GM19099 (cell line): ENCODE data around the gene PATE3.

Experiments
- POLR2A ChIP-seq: IDR thresholded peaks from 3 replicates; pipeline ENCODE4 v1.6.1; 2011; ENCODE audit warnings: low read depth; ENCODE audit not compliant: insufficient read length; ENCODE audit errors: extremely low read depth

Gene PATE3, protein sequence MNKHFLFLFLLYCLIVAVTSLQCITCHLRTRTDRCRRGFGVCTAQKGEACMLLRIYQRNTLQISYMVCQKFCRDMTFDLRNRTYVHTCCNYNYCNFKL

DNA sequence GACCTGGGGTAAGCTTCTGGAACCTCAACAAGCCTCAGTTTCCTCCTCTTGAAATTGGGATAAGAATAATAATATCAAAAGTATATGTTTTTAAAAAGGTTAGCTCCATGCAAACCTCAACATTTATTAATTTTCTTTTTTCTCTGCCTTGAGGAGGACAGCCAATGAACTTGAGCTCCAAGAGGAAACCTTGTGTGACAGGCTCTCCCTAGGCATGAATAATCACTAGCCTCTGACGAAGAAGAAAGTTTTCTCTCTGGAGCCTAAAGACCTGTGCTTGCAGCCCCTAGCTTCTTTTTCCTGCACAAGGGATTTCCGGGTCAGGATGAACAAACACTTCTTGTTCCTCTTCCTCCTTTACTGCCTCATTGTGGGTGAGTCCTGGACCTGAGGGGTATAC is at the start of gene PATE3:
TSS of gene PATE3 (plus strand) at position 301 of the 400 bp plus-strand sequence. CDS start at position 326, 25 bp downstream.
- TF ChIP-seq POLR2A, result no peak

DNA sequence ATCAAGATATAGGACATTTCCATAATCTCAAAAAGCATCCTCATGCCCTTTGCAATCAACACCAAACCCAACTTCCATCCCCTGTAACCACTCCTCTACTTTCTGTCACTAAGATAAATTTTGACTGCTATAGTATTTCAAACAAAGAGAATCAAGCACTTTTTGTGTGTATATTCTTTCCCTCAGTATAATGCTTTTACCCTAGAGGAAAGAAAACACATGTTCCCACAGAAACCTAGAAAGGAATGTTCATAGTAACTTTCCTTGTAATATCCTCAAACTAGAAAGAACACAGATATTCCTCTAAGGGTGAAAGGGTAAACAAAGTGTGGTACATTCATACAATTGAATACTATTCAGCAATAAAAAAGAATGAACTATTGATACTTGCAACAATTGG is 47.3 kb upstream of the PATE3 start:
- TF ChIP-seq POLR2A, result no peak

DNA sequence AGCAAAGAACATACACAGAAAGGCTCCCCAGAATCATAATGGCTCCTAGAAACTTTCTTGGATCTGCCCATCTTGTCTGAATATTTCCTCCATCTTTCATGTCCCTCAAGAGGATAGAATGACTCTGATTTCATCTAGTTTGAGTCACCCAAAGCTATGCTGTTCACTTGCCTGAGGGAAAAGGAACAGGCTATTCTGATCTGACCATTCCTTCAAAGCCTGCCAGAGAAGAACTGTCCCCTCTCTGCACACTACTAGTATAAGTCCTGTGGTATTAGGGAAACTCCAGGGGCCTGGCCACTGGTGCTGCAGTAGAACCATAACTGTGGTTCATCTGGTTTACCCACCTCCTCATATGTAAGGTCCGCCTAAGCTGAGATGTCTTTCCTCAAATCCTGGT is 44.2 kb upstream of the PATE3 start:
- no peak for TF ChIP-seq POLR2A

DNA sequence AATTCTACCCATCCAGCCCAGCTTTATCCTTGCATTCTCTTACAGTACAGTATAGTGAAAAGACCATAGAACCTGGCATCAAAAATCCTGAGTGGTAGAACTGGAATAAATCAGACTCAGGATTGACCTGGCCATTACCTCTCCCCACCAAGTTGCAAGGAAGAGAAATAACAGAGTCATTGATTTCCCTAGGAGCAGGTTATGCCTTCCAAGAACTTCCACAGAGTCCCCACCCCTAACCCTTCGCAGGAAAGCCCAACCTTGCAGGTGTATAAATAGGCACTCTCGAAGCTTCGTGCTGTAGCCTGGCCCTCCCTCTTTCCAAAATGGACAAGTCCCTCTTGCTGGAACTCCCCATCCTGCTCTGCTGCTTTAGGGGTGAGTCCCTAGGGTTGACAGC is 41.9 kb upstream of the PATE3 start, which contains the start of gene PATE1:
TSS of gene PATE1 (plus strand) at position 301 of the 400 bp plus-strand sequence. CDS start at position 327, 26 bp downstream.
- TF ChIP-seq POLR2A, result no peak

DNA sequence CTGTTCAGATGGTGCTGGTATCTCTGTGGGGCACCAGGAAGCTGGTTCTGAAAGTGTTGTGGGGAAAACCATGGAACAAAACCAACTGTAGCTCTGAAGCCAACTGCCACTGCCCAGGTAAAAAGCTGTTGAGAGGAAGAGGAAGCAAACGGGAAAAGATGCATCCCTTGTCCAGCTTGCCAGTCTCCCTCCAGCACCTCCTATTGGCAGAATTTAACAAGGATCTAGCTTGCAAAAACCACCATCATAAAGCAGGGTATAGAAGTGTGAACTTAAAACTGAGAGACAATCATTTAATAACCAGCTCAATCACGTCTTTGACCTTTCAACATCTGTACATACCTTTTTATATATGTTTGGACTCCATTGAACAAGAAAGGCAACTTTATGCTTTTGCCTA is 37.3 kb upstream of the PATE3 start:
- TF ChIP-seq POLR2A, result no peak

DNA sequence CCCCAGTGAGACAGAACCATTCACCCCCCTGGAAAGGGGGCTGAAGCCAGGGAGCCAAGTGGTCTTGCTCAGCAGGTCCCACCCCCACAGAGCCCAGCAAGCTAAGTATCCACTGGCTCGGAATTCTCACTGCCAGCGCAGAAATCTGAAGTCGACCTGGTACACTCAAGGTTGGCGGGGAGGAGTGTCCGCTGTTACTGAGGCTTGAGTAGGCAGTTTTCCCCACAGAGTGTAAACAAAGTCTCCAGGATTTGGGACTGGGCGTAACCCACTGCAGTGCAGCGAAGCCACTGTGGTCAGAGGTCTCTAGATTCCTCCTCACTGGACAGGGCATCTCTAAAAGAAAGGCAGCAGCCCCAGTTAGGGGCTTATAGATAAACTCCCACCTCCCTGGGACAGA is 31.9 kb upstream of the PATE3 start:
- no peak for TF ChIP-seq POLR2A

DNA sequence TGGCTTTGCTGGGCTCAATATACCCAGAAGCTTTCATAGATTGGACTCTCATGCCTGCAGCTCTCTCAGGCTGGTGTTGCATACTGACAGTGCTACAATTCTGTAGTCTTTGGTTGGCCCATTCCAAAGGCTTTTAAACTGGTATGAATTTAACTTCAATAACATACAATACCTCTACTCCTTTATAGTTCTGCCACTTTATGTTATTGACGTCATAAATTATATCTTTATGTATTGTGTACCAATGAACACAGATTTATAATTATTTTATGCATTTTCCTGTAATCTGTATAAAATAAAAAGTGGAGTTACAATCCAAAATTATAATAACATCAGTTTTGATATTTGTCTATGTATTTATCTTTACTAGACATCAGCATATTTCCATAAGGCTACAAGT is 25.5 kb upstream of the PATE3 start:
- TF ChIP-seq POLR2A, result no peak

DNA sequence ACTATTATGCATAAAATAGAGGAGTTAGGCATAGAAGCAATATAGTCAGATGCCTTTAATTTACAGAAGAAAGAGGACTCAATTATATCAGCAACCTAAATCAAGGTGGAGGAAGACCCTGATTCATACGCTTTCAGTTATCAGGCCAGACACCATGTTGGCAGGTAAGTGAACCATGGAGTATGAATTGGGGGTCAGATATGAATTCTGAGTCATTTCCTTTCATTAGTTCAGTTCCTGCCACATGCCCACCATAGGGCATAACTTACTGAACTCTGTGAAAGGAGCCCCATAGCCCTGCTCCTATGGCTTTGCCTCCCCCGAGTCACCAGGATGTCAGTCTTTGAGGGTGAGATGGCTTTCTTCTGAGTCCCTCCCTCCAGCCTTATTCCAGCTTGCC is 24.4 kb upstream of the PATE3 start:
- no peak for TF ChIP-seq POLR2A

DNA sequence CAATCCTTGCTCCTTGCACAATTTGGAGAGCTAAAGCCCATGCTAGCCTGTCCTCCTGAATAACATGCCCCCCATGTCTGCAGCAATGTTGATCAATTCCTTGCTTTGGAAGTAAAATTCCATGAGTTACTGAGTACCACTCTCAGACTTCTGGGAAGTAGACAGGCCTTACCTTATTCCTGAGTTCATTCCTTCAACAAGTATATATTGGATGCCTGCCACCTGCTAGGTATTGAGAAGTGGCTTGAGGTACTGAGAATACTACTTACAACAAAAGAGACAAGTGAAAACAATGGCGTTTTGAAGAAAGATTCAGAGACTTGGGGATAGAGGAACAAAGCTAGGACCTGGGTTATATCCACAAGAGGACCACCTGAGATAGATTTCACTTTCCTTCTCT is 21.7 kb upstream of the PATE3 start:
- TF ChIP-seq POLR2A, result no peak

DNA sequence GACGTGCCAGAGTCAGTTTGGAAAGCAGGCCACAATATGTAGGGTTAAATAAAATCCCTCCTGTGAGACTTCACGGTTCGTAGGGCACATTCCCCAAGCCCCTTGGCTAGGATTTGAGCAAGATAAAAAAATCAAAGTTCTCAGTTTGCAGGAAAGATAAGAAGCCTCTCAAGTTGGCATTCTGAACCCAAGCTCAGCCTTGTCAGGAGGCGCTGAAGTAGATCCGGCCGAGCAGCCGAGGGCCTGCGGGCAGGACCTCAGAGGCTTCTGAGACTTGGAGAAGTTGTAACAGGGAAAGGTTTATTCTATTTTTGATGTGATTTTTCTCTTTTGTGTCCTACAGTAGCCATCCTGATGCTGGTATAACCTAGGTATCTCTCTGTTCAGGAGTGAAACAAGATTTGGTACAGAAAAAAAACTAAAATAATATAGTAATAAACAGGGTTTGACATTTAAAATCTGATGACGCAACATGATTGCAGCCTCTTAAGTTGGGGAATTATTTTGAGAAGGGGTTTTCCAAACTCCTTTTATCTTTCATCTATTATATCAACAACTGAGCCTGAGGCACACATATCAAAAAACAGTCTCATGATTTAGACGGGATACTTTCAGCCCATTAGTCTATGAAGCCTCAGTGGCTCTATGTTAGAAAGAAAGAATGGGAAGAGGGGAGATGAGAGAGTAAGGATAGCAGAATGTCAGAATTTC is 19.4 kb upstream of the PATE3 start:
- TF ChIP-seq POLR2A, result no peak

DNA sequence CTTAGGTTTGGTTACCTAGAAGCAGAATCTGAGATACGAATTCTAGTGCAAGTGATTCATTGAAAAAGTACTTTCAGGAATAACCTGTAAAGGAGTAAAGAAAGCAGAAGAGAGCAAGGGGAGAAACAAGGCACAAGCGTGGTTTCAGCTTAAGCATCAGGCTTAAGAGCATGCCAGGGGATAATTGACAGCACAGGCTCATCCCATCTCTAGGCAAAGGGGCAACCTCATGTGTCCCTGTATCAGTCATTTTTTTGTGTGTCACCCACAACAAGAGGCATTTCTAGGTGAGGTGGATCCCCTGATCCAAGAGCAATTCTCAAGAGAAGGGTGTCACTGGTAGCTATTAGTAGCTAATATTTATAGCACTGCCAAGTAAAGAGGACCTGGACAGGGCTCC is 17.3 kb upstream of the PATE3 start:
- TF ChIP-seq POLR2A, result no peak

DNA sequence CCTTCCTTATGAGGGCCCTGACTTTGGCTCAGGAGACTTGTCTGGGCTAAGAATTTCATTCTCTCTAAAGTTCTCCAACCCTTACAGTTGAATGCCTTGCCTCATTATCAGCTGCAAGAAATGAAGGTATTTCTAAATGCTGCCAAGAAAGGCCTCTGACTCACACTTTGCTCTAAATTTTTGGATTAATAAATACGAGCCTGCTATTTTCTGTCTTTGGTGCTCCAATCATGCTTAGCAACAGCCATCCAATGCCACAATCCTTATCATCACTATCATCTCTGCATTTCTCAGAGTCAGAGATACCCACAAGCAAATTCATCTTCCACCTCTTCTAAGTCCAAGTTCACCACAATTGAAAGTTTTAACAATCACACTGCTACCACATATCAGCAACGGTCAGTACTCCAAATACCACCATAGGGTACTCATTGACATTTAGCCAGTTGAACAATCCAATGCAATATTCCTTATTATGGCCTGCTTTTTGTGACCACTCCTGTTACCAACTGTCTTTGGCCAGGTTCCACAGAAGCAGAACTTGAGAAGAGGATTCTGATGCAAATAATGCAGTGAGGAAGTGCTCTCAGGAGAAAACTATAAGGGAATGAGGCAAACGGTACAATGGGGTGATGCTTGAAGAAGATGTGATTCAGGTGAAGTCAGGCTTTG is 15.0 kb upstream of the PATE3 start:
- TF ChIP-seq POLR2A, result no peak

DNA sequence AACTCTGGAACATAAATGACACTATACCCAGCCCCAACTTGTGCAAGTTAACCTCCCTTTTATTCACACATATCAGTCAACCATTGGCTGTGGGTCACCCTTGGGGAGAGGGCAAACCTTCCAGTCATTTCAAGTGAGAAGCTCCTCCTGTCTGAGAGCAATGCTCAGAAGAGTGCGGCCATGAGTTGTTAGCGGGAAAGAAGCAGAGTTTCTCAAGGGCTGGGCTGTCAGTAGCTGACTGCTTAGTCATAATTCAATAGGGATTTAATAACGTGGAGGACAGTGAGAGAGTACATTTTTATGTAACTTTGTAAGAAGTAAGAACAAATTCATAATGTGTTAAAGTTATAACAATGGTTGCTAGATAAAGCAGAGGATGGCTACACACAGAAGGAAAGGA is 14.4 kb upstream of the PATE3 start:
- TF ChIP-seq POLR2A, result no peak

DNA sequence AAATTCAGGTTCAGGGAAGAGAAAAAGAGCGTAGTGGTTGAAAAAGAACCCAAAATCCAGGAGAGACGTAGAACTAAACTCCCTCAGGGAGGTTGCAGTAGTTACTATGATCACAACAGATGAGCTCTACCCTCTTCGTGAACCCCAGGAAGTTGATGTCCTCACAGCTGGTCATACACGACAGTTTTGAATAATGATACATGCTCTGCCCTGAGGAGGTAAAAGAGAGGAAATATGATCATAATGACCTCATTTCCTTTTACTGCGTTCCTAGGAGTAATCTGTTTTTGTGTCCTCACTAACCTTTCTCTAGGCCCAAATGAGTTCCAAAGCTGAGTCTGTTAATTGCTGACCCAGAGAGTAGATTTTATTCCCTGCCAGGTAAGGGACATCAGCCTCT is 10.6 kb upstream of the PATE3 start:
- TF ChIP-seq POLR2A, result no peak

DNA sequence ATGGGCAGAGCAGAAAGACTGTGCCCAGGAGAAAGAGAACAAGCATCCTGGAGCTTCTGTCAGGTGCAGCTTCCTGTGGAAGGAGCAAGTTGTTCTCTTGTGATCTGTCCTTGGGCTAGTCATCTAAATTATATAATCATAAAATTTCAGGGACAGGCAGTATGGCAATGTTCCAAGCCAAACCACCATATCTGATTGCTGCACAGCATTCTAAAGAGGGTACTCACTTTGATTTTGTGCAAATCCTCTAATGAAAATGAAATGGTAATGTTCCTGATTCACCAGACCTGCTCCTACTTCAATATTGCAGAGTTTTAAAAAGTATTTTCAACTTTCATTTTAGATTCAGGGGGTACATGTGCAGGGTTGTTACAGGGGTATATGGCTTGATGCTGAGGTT is 9.2 kb upstream of the PATE3 start, which contains the start of gene PATE2:
TSS of gene PATE2 (minus strand) at position 101 of the 400 bp plus-strand sequence. CDS start at position 46, 55 bp downstream.
- TF ChIP-seq POLR2A, result no peak

DNA sequence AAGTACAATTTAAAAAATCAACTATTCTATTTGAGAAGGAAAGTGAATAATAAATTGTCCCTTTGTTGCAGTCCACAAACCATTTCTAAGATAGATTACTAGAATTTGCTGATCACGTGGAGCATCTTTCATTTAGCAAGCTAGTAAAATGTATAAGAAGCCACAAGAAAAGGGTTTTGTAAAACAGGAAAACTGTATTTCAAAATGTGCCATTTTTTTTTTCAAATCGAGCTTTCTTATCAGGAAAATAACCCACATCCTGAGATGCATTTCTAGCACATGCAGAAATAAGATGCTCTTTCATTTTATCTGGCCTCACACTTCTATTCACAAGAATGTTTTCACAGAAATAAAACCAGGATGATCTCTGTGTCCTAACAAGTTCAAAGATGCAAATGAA is 3.2 kb upstream of the PATE3 start:
- TF ChIP-seq POLR2A, result no peak
